ENCODE results near the gene MGME1. TPM values are rescaled to one million over a fixed set of nuclear protein-coding genes. Genes with fewer than 3 reads are reported as not detected.

The MGME1 gene
- total RNA-seq, 1 donor from 2014 or later: 34.3 TPM

Other genes starting within 250 kb of the MGME1 start
- 230 and 240 TPM in 2 replicates for gene SNX5, start 224 bp upstream of the MGME1 start, total RNA-seq
- not detected in 2 replicates for gene OVOL2, start 88.9 kb downstream of the MGME1 start, total RNA-seq
- 16.5 and 16.8 TPM in 2 replicates for gene KAT14, start 168.8 kb downstream of the MGME1 start, total RNA-seq
- 18.5 and 19.5 TPM in 2 replicates for gene PET117, start 168.8 kb downstream of the MGME1 start, total RNA-seq

Measured in activated CD4-positive, alpha-beta T cell treated with anti-CD3 and anti-CD28 coated beads, Interleukin-2, amount 10 ng/mL, durations not matched to agents 24 days and 14 days (primary cell).